Activated CD8-positive, alpha-beta memory T cell treated with anti-CD3 and anti-CD28 coated beads for 1 hour (primary cell): Measurements from ENCODE around the gene GALNT7.

ENCODE experiments used
- DNase-seq, 2 donors: peaks; one replicate each; pipeline ENCODE4 v3.0.0-alpha.2; 2020; ENCODE audit warnings: low read depth in 1 of 2; ENCODE audit errors: extremely low read depth in 1 of 2

Gene GALNT7

DNA sequence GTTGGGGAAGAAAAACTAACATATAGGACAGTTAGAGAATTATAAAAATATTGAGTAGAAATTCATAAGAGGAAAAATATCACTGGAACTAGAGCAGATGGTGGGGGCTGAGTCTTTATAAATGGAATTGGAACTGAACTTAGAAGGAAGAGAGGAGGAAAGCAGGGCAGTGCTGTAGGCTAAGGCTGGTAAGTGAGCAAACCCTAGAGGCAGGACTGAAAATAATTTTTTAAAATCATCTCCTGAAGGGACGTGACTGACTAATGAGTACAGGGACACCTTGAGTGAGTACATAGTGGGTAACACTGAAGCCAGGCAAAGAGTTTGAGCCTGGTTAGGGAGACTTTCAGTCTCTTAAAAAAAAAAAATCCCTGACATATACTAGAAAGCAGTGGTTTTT is 63.3 kb downstream of the GALNT7 start:
- DNase-seq = no peak

- no peak for DNase-seq
Observed at GRCh38 chr4:173233857-173234256, 65.2 kb downstream of the GALNT7 start.

DNA sequence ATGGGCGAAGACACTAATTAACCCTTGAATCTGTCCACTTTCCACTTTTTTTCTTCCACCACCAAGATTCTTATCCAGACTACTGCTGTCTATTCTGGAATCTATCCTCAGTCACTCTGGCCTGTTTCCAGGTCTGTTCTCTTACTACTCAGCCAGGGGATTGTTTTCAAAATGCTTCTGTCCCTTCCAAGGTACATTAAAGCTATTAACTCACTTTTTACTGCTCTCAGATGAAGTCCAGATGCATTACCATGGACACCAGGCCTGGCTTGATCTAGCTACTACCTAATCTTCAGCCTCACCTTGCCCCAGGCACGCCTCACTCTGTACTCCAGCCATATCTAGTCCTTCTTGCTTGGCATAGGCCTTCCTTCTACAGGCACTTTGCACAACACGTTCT is 66.4 kb downstream of the GALNT7 start:
- DNase-seq = no peak

DNA sequence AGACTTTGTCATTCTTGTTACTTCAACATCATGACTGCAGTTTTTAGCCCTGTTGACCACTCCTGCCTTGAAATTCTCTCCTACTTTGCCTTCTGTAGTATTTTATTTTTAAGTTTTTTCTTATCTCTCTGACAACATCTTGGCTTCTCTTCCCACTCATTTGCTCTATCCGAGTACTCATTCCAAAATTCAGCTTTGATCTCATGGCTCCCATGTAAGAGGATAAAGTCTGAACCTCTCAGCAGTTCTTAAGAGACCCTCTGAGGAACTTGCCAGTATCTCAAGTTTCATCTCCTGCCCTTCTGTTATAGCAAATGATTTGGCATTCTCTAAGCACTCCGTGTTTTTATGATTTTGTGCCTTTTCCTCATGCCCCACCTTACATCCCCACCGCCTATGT is 67.7 kb downstream of the GALNT7 start:
- DNase-seq = no peak

DNA sequence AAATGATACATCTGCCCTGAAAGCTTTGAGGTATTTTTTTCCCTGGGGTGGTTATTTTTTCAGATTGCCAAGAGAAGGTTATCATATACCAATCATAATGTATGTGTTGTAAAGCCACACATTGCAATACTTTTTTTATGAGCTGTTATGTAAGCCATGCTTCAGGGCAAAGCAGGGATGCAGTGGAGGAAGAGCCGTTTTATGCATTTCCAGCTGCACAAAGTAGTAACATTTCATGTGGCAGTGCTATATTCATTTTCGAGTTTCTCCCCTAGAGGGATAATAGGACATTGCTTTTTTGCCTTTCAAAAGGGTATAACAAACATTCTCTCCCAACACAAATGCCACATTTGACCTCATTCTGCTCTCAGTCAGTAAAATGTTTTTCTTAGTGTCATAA is 68.5 kb downstream of the GALNT7 start:
- no peak for DNase-seq

DNA sequence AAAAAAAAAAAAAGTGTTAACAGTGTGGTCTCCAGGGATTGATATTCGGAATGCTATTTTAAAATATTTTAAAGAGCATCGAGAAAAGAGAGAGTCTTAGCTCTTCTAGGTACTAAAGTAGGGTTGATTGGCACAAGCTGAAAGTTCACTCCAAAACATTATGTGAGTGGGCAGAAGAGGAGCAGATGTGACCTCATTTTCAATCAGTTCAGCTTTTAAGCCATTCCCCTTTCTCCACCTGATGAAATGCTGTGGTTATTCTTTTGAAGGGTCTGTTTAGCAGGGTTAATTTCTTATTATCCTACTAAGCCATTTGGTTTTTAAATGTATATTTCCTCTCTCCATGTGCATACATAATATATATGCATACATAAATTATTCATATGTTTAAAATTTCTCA is 69.2 kb downstream of the GALNT7 start:
- no peak for DNase-seq

- no peak for DNase-seq
Observed at GRCh38 chr4:173240696-173241095, 72.1 kb downstream of the GALNT7 start.

- no peak for DNase-seq
Observed at GRCh38 chr4:173242466-173243250, 74.0 kb downstream of the GALNT7 start.

- no peak for DNase-seq
Observed at GRCh38 chr4:173243321-173243720, 74.7 kb downstream of the GALNT7 start.

GRCh38 chr4:173243917-173244658 is 75.5 kb downstream of the GALNT7 start:
- no peak for DNase-seq

GRCh38 chr4:173245952-173246351 is 77.3 kb downstream of the GALNT7 start:
- DNase-seq = no peak

DNA sequence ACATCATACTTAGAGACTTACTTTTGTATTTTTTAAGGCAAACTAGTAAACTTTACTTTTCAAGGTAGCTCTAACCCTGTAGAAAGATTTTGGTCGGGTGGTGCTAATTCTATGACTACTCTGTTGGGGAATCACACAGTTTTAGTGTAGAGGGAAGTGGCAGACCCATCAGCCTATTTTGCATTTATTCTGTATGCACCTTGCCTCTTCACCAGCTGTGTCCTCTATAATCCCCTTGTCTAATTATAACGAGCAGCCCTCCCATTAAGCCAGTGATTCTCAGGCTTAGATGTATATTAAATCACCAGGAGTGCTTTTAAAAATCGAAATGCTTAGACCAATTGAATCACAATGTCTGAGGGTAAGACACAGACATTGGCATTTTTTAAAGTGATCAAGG is 78.1 kb downstream of the GALNT7 start:
- DNase-seq = no peak

- DNase-seq = no peak
Observed at GRCh38 chr4:173247321-173247720, 78.7 kb downstream of the GALNT7 start.

- no peak for DNase-seq
Observed at GRCh38 chr4:173248690-173249089, 80.1 kb downstream of the GALNT7 start.

DNA sequence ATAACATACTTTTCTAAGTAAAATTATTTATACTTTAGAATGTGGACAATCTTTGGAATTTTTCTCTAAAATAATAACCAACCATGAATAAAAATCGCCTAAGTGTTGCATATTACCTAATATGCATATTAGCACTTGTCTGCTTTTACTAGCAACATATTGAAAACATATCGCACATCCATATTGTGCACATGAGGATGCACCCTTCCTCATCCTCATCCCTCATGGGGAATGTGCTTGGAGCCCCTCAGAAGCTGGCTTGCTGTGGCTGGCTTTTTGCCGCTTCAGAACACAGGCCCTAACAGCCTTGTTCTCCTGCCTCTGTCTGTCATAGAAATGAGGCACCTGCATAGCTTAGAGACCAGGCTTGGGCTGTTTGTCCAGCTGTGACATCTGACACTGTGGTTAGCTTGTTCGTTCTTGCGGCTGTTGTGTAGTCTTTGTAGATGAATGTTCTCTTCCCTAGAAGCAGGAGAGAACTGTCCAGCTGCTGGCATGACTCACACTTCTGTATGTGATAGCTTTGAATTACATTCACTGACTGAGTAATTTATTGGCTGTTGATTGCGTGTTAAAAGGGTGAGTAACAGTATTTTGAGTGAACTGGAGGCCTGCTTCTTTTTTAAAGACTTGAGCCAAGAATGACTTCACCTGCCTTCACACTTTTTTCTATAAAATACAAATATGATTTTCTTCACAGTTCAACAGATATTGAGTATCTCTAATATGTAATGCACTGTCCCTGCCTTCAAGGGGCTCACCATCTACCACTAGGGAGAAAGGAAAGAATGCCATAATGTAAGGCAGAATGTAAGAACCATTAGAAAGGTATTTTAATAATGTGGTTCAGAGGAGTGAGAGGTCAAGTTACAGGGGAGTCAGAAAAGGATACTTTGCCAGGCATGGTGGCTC is 83.7 kb downstream of the GALNT7 start:
- DNase-seq = no peak

DNA sequence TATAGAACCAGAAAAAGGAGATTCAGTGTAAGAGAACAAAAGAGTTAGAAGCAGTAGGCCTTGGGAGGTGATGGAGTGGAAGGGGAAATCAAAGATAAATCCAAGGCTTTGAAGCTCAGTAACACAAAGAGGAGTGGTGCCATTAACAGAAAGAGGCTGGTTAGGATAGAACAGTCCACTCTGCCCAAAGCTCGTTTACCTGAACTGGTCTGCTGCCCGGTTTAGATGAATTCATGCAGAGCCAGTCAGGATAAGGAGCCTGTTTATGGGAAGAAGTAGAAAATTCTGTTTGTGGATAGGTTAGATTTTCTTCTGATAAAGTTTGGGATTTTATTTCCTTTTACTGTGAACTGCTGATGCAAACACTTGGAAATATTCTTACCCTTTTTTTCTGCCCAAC is 85.0 kb downstream of the GALNT7 start:
- no peak for DNase-seq

DNA sequence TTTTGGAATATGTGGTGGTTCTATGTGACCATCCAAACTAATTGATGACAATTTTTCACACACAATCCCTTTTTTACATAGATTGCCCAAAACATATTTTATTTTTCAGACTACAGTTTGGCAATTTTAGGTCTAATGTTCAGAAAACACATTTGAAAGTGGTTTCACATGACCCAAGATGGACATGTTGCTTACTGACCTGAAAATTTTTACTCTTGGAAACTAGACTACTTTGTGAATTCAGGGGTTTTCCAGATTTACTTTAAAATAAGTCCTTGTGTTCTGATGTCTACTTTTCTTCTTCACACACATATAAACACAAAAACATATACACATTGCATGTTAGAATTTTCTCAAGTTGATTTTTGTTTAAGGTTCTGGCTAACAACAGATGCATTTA is 86.0 kb downstream of the GALNT7 start:
- no peak for DNase-seq

GRCh38 chr4:173256825-173257224 is 88.2 kb downstream of the GALNT7 start:
- no peak for DNase-seq

- DNase-seq = peak; percentile 15 to 21
Observed at GRCh38 chr4:173257732-173258717, 89.4 kb downstream of the GALNT7 start.

DNA sequence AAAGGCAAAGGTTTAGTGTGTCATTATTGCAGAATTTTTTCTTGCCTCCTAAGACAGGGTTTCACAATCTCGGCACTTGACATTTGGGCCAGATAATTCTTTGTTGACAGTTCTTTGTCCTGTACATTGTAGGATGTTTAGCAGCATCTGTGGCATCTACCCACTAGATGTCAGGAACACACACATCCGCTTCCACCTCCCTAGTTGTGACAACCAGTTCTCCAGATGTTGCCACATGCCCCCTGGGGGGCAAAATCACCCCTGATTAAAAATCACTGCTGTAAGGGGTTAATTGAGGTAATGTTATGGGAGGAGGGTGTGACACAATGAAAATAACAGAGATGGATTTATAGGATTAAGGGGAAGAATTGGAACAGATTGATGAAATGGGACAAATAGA is 90.3 kb downstream of the GALNT7 start:
- no peak for DNase-seq
